Limb (tissue), 2 donors: ENCODE results near the gene ANKRD40.
"Not testable (repeated sequence)": the region's sequence is repeated elsewhere in the genome, so short reads cannot be mapped to it uniquely, and the experiment has no call there.

ENCODE experiments used
- DNase-seq, 2 donors: peaks; one replicate each; pipeline ENCODE4 v3.0.0-alpha.2; 2016; ENCODE audit errors: extremely low spot score in 2 of 2

ANKRD40 gene

DNA sequence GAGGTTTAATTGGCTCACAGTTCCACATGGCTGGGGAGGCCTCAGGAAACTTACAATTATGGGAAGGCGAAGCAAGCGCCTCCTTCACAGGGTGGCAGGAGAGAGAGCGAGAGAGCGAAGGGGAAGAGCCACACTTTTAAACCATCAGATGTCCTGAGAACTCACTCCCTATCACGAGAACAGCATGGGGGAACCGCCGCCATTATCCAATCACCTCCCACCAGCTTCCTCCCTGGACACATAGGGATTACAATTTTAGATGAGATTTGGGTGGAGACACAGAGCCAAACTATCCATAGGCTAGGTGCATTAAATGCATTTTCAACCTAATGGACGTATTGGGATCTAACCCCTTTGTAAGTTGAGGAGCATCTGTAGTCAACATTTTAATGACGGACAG is 4.9 kb upstream of the ANKRD40 start:
- DNase-seq: no peak

DNA sequence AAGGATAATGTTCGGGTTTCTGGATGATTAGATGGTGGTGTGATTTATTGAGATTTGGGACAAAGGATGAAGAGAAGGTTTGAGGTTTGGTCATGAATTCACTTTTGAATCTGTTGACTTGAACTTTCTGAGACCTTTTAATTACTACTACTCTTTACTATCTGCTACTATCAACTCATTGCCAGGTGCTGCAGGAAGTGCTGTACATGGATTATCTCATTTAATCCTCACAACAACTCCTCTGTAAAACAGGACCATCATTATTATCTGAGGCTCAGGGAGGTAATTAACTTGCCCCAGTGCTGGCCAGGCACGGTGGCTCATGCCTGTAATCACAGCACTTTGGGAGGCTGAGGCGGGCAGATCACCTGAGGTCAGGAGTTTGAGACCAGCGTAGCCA is 2.9 kb upstream of the ANKRD40 start:
- DNase-seq: no peak

DNA sequence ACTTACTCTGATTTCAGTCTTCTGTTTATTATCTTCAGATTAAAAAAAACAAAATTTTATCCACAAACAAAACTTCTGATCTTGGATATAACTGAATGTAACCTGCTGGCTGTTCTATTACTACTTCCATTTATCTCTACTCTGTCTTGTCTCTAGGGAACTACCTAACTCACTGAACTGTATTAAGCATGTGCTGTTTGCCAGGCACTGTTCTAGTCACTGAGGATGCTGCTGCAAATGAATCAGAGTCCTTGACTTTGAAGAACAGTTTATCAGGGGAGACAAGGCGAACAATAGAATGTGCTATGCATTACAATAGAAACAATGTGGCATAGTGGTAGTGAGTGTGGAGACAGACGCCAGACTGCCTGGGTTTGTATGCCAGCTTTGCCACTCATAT is 2.3 kb upstream of the ANKRD40 start:
- DNase-seq: no peak

DNA sequence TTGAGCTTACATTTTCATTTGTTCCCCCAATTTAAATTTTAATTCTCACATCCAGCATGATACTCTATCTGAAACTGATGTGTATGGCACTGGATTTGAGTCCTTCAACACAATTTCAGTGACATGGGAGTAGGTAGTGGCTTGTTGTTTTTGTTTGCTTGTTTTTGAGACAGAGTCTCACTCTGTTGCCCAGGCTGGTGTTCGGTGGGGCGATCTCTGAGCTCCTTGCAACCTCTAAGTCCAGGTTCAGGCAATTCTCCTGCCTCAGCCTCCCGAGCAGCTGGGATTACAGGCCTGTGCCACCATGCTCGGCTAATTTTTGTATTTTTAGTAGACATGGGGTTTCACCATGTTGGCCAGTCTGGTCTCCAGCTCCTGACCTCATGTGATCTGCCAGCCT is 1.3 kb upstream of the ANKRD40 start:
- not testable (repeated sequence) for DNase-seq

DNA sequence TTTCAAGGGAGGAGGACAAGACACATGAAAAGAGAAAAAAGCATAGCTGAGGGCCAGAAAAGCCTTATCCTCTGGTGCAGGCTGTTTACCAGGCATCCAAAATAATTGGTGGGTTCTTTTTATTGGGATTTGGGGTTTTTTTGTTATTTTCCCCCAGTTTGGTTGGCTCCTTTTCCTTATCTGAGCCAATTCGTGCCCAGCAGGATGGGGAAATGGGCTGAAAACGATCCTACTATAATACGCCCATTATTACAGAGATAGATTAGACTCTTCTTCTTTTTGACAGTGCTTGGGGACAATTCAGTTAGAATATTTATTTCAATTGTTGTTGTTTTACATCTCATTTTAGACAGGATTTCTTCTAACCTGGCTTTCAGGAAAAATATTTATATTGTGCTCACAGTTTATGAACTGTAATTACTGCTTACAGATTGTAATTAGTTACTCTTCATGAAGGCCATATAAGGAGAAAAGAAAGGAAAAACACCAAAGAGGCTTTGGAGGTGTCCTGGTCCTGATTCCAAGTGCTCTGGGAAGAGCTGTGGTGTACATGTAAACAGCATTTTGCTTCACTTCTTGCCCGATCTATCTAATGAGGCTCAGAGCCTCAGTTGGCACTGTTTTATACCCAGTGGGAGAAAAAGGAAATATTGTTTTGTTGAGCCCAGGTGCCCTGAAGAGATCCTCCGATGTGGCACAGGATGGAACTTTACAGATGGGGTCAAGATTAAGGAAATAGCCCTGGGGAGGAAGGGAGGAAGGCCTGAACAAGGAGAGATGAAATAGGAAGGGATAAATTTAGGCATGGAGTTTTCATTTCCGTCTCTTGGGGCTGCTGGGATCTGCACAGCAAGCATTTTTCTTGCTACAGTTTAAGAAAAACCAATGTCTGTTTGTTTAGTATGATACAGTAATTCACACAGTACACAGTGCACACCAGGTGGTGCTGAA is 611 bp upstream of the ANKRD40 start:
- no peak for DNase-seq

DNA sequence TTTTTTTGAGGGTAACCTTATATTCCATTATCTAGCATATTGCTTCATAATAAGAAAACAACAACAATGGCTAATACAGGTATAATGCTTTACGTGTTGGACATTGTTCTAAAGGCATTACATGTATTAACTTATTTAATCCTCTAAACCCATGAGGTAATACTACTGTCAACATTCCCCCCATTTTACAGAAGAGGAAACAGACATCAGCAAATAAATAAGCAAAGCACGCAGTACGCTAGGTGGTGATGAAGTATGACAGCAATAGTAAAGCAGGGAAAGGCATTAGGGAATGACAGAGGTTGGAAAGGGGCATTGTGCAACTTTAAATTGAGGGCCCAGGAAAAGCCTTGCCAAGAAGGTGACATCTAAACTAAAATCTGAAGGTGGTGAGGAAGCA is 4.6 kb downstream of the ANKRD40 start:
- no peak for DNase-seq

DNA sequence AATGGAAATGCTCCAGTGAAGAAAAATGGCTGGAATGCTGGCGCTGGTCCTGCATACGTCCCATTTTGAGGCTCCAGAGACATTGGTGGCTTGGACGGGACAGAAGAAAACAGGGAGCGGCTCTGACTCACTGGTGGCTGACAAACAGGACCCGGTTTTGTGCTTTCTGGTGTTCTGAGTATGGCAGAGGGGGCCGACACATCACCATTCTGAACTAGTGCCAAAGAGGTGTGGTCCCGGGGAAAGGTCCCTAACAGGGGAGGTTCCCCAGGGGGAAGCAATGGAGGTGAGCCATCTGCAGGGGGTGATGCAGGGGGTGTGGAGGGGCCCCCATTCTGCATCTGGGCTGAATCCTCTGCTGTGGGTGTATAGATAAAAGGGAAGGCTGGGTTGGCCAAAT is 8.3 kb downstream of the ANKRD40 start:
- DNase-seq: no peak

DNA sequence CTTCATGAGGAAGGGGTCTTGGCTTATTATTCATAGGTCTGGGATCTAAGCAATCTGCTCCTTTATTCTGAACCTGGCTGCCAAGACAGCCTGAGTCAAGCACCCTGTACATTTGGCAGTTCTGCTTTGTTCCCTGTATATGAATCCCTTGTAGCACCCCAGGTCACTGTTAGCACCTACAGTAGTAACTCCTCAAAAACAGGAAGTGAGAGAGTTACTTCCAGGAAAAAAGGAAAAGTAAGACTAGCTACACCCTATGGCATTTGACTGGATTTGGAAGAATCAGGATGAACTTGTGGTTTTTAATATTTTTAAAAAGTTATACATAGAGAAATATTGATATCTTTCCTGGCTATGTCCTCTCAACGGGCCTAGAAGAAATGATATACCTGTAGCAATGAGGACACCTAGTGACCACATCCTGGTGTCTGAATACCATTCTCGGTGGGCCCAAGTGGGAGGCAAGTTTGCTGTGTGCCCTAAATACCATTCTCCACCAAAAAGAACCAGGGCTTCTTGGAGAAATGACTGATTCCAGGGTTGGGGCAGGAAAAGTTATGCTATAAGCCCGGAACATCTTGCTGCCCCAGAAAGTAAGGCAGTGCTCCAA is 9.9 kb downstream of the ANKRD40 start:
- DNase-seq: no peak

DNA sequence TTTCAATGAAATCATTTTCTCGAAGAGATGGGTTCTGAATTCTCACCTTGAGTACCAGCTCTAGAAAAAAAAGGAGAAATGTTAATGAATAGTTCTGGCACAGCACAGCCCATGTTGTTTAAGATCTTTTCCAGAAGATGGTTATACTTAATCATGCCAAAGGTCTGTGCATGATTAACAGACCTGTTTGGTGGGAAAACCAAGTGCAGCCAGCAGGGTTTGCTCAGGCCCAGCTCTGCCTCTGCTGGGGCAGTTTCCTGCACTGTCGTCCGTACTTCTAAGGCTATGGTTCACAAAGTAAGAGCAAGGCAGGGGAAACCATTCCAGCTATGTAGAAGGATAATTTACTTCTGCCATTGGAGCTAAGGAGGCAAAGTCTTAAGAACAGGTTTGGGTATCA is 10.7 kb downstream of the ANKRD40 start:
- DNase-seq: no peak

DNA sequence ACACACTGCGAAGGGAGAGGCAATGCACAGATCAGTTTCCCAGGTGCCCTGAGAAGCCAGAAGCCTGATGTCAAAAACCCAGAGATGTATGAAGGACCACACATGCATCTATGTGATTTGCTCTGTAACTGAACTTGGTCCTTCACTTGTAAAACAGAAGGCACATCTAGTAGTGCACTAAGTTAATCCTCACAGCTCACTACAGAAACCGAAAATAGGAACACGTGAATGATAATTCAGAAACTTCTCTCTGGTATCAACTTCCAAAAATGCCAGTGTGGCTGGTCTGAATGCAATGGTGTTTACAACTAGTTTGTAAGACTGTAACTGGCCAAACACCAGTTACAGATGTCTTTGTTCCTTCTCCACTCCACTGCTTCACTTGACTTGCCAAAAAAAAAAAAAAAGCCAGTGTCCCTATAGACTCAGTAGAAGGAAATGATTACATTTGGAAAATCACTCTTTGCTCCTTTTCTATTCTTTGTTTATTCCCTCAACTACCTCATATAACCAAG is 11.3 kb downstream of the ANKRD40 start:
- no peak for DNase-seq

DNA sequence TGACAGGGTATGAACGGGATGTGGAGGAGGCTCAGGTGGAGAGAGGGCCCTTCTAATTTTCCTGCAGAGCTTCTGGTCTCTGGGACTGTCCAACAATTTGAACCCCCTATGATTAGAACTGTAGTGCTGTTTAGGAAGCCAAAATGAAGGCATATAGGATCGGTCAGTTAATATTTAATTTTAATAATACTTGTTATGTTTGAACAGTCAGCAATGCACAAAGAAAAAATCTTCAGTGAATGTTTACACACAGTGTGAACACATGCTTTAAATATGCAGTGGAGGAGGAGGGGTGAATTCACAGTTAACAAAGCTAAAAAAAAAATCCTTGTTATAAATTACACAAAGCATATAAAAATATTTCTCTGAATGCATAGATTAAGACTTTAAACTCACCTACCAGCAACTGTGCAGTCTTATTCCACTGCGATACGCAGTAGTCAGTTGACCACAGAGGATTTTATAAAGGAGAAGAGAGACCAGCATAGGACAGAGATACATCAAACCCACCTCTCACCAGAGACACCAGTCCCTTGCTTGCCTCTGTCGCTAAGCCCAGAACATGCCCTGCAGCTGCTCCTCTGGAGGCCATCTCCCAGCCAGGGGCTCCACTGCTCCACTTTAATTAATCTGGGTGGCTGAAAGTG is 14.6 kb downstream of the ANKRD40 start:
- no peak for DNase-seq

DNA sequence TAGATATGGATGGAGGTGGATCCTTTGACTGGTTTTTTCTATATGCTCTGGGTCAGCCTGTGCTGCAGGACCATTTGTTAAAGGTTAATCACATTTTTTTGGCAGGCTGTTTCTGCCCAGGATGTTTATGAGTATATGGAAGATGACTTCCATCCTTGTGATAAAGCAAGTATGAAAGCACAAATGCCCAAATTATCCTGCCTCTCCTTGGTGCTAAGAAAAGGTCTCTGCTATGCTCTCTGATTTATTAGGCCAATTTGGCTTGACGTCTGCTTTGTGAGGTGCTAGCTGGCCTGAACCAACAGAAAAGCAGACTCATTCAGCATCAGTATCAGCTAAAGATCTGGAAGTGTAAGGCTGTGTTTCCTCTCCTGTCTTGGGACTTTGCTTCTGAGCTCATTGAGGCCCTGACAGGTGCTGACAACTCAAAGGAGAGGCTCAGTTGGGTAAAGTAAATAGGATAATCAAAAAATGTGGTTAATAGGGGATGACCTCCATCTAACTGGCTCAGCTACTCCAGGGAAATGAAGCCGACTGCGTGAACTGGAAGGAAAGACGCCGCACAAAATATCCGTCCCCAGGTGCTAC is 15.2 kb downstream of the ANKRD40 start:
- no peak for DNase-seq

DNA sequence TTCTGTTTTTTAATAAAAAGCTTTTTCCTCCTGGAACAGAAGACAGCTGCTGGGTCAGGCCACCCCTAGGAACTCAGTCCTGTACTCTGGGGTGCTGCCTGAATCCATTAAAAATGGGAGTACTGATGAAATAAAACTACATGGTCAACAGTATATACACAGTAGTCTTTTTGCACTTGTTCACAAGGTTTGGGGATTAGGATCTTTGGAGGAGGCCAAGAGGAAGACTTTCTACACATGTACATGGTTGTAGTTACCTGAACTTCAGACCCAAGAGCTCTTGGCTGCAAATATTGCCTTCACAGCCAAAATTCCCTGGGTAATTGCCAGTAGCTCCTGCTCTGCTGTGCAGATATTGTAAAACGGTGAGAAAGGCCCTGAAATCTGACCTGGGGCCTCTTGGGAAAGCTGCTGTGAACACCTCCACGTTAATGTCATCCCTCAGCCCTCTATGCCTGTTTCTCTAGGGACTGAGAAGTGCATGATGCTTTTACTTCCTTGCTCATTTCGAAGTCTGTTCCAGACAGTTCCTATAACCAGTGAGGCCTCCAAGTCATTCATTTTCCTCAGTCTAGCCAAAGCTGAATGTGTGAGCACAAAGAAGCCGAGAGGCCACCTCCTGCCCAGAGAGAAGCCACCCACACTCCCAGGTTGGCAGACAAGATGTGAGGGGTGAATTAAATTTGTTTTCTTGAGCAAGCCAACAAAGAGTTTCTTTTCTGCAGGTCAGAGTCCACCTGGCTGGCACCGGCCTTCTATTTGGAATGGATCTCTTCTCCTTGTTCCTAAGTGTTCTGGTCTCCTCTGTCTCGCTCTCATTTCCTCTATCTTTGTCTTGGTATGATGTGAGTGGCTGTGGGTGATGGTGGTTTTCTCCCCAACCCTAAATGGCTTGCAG is 15.9 kb downstream of the ANKRD40 start:
- DNase-seq: no peak

DNA sequence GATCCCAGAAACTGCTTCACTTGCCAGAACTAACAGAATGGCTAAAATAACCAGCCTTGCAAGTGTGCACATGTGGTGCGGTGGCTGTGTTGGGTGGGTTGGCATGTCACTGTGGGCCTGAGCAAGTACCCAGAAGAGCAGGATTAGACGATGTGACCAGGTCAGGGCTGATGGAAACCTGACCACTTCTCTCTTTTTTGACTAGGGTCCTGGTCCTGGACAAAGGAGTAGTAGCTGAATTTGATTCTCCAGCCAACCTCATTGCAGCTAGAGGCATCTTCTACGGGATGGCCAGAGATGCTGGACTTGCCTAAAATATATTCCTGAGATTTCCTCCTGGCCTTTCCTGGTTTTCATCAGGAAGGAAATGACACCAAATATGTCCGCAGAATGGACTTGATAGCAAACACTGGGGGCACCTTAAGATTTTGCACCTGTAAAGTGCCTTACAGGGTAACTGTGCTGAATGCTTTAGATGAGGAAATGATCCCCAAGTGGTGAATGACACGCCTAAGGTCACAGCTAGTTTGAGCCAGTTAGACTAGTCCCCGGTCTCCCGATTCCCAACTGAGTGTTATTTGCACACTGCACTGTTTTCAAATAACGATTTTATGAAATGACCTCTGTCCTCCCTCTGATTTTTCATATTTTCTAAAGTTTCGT is 16.7 kb downstream of the ANKRD40 start:
- DNase-seq: no peak

DNA sequence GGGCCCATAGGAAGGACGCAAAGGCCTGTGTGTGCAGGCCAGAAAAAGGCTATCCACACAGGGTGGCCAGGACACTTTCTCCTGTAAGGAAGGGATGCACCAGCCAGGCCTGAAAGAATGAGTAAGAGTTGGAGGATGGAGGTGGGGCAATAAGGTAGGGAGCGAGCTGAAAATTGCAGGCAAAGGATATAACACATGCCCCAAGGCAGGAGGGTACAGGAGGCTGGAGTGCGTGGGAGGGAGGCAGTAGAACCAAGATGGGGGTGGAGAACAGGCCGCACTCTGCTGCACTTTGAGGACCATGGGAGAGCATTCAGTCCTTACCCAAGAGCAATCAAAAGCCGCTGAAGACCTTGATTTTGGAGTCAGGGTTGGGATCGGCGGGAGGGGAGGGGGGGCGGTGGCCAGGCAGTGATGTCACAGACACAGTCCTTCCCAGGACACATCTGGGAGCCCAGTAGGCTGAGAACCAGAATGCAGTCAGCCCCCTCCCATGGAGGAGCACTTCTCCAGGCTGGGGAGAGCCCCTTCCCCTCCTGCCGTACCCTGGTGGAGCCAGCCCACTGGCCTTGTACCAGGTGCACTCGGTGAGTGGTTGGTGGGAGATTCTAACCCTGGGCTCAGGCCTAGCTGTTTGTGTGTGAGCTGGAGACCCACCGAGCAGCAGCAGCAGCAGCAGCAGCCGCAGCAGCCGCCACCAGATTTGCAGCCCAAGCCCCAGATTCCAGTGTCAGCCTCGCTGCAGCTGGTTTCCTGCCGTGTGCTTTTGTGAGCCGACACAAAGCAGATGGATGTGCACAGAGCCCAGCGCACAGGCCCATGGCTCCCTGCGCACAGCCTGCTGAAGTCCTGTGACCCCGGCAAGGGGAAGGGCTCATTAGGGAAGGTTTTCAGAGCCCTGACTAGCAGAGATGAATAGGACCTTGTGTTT is 17.5 kb downstream of the ANKRD40 start:
- DNase-seq: peak; percentile 27 to 61

DNA sequence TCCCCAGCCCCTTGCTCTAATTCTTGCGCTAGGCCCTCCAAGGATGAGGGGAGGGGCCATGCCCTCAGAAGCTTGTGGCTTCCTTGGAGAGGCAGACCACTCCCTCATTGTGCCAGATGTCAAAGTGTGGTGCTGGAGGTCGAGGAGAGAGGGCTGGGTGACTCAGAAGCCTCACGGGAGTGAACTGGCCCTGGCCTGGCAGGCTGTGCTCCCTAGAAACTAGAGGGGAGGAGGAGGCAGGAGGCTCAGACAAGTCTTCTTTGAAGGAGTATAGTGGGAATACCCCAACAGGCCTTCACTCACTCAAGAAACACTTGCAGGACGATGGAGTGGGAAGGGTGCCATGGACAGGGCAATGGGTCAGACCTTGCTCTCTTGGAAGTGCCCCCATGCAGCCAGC is 18.5 kb downstream of the ANKRD40 start:
- no peak for DNase-seq

DNA sequence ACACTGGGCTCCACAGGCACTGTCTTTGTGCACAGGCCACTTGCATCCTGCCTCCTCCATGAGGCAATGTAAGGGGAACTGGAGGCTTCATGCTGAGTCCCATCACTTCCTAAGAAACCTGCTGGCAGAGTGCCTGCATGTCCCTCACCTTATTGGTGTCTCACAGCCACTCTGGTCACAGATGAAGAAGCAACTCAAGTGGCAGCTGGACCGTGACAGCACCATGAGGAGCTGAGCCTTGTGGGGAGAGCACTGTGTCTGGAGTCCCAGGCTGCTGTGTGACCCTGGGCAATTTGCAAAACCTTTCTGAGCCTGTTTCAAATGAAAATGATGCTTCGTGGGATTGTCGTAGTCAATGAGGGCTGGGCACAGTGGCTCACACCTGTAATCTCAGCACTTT is 19.5 kb downstream of the ANKRD40 start:
- DNase-seq: no peak

DNA sequence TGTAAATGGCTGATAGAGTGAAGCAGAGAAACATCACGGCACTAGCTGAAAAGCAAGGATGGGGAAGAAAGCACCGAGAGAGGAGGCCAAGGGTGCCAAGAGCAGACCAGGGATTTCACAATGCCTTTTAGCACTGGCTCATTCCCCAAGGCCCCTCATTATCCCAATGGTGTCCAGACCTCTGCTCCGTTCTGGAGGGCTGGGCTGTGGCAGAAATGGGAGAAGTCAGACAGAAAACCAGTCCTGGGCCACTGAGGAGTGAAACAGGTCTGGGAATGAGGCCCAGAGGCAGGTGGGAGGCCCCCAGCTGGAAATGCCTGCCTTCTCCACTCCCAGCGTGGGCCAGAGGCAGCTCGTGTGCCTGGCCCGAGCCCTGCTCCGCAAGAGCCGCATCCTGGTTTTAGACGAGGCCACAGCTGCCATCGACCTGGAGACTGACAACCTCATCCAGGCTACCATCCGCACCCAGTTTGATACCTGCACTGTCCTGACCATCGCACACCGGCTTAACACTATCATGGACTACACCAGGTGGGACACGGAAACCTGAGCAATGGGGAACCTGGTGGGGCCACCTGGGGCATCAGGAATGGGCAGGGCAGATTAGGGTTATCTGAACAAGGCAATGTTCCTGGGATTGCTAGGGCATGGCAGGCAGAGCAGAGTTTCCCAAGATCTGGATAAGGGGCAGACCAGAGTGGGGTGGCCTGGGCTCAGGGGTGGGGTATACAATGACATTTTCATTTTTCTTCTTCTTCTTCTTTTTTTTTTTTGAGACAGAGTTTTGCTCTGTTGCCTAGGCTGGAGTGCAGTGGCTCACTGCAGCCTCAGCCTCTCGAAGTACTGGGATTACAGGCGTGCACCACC is 20.3 kb downstream of the ANKRD40 start:
- DNase-seq: no peak
